Endothelial cell of umbilical vein (primary cell): ENCODE results near the gene FAM83C.

Experiments used
- CTCF ChIP-seq, 2 donors: IDR thresholded peaks; 1 replicate in 1 of 2; 2 replicates in 1 of 2; pipeline ENCODE4 v1.5.1; 2011; ENCODE audit warnings: low read length in 2 of 2, mild to moderate bottlenecking in 2 of 2, moderate library complexity in 2 of 2, control low read depth in 1 of 2, inconsistent platforms in 1 of 2, low read depth in 1 of 2; ENCODE audit not compliant: insufficient read depth in 1 of 2; ENCODE audit errors: extremely low read depth in 1 of 2
- EZH2 ChIP-seq: IDR thresholded peaks from 2 replicates; pipeline ENCODE4 v1.6.1; 2012; ENCODE audit warnings: borderline replicate concordance, low read depth, mild to moderate bottlenecking, moderate library complexity, low read length, inconsistent platforms; ENCODE audit not compliant: severe bottlenecking
- GATA2 ChIP-seq: IDR thresholded peaks from 2 replicates; pipeline ENCODE4 v1.7.0; 2011; ENCODE audit warnings: low read depth, mild to moderate bottlenecking, moderate library complexity, mixed read lengths, low read length; ENCODE audit not compliant: insufficient read length, insufficient read depth
- JUN ChIP-seq: IDR thresholded peaks from 2 replicates; pipeline ENCODE4 v1.6.1; 2011; ENCODE audit warnings: borderline replicate concordance, low read depth; ENCODE audit not compliant: insufficient read length, insufficient read depth
- MAX ChIP-seq: IDR thresholded peaks from 2 replicates; pipeline ENCODE4 v1.6.1; 2011; ENCODE audit not compliant: insufficient read depth, insufficient read length
- MYC ChIP-seq: IDR thresholded peaks from one replicate; pipeline ENCODE4 v1.6.1; 2011; ENCODE audit warnings: mild to moderate bottlenecking, low read depth, low read length
- POLR2A ChIP-seq: IDR thresholded peaks from 2 replicates; pipeline ENCODE4 v1.6.1; 2012; ENCODE audit warnings: low read depth, mild to moderate bottlenecking, control low read depth, low read length

GRCh38 chr20:35326021-35326739, 34.0 kb upstream of the FAM83C start:
- no peak for TF ChIP-seq EZH2
- no peak for TF ChIP-seq CTCF (IDR thresholded peaks at IDR 0.05; ENCODE audit: extremely low read depth in 1 of 2, insufficient read depth in 1 of 2, low read depth in 1 of 2, low read length in 2 of 2)
- no peak for TF ChIP-seq POLR2A
- TF ChIP-seq JUN: no peak
- no peak for TF ChIP-seq MAX
- TF ChIP-seq GATA2: no peak
- TF ChIP-seq MYC: no peak
